HG03066 (cell line): Measurements from ENCODE around the gene CCNB1.
"Not testable (repeated sequence)": the region's sequence is repeated elsewhere in the genome, so short reads cannot be mapped to it uniquely, and the experiment has no call there.

ENCODE experiments used
- ATAC-seq: cut with Tn5 transposase; IDR thresholded peaks from one replicate; pipeline ENCODE4 v1.9.1; 2021; ENCODE audit warnings: low read depth; ENCODE audit not compliant: unreplicated experiment

The CCNB1 gene

DNA sequence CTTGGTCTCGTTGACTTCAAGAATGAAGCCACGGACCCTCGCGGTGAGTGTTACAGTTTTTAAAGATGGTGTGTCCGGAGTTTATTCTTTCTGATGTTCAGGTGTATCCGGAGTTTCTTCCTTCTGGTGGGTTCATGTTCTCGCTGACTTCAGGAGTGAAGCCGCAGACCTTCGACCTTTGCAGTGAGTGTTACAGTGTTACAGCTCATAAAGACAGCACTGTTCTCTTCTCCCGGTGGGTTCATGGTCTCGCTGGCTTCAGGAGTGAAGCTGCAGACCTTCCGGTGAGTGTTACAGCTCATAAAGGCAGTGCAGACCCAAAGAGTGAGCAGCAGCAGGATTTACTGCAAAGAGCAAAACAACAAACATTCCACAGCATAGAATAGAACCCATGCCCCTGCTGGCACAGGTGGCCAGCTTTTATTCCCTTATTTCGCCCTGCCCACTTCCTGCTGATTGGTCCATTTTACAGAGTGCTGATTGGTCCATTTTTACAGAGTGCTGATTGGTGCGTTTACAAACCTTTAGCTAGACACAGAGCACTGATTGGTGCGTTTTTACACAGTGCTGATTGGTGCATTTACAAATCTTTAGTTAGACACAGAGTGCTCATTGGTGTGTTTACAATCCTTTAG is 14.8 kb downstream of the CCNB1 start:
- ATAC-seq: not testable (repeated sequence)

DNA sequence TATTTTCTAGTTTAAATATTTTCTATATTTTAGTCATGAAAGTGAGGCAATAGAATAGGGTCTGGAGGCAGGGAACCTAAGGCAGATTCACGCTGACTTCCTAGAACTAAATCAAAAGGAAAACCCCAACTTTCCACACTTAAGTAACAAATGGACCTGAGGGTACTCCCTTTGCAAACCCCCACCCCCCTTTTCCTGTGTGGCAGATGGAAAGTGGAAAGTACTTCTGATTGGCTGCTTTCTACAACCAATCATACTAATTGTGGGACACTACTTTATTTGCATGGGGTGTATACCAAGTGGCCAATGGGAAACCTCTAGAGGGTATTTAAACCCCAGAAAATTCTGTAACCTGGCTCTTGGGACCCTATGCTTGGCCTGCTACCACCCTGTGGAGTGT is 17.7 kb downstream of the CCNB1 start:
- no peak for ATAC-seq

DNA sequence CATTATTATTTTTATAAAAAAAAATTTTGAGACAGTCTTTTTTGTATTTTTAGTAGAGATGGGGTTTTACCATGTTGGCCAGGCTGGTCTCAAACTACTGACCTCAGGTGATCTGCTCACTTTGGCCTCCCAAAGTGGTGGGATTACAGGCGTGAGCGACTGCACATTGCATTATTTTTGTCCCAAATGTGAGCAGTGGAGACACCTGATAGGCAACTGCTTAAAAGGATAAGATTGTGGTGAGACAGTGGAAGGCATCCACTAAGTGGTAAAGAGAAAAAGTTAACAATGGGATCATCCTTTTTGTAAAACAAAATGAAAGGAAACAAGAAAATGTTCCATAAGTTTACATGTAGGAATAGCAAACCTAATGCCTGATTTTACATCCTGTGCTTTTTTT is 20.4 kb downstream of the CCNB1 start:
- no peak for ATAC-seq

DNA sequence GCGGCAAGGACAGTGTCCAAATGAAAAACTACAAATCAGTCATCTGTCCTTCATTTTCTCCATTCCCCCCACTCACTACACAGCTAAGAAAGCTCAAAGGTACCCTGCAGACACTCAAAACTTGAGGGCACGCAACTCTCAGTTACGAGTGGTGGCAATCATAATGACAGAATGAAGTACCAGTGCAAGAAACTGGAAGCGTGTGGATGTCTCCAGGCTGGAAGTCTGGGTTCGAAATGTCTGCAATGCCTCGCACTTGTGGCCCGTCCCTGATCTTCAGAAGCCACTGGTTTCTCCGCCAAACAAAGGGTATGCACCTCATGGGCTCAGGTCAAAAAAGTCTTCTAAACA is 21.8 kb downstream of the CCNB1 start:
- ATAC-seq: no peak

DNA sequence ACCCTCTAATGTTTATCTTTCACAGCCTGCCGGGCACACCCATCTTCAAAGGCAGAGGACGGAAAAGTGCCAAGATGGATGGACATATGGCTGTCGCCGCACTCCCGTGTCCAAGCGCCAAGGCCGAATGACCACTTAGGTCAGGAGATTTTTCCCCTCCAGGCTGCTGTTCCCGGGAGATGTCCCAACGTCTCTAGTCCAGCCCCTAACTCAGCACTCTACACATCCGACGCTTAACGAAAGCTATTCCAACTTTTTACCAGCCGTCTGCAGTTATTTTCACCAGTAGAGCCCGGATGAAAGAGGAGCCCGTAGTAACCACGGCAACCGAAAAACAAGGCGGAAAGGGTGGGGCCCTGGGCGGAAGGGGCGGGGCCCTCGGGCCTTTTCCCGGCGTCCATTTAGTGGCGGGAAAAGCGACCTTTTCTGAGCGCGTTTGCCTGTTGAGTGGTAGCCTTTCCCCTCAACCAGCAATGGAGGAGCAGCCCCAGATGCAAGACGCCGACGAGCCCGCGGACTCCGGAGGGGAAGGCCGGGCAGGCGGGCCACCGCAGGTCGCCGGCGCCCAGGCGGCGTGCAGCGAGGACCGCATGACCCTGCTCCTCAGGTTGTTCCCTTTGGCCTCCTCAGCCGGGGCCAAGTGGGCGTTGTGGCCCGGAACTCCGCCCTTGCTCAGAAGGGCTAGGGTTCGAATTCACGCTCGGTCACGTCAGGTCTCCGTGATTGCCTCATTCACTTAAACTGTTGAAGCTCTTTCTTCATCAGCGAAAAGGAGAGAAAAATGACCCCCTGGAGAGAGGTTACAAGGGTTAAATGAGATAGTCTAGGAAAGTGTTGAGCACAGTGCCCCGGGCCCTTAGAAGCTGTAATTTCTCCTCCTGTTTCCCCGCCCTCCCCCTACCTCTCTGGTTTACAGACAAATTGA is 22.5 kb downstream of the CCNB1 start, which contains the start of gene CENPH:
TSS of gene CENPH (plus strand) at position 422 of the 925 bp plus-strand sequence. CDS start at position 474, 52 bp downstream.
- peak; percentile 98 for ATAC-seq

DNA sequence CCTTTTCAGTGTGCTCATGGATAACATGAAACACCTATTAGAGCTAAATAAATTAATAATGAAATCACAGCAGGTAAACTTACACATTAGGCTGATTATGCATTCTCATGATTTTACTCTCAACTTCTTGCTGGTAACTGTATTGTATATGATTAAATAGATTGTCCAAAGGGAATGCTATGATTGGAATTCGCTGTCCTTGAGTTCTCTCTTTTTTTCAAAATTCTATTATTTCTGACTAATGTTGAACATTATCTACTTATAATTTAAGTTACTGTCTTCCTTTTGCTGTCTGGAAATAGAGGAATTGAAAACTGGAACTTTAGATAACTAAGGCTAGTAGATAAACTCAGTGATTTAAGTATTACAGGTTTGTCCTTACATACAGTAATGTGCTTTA is 35.5 kb downstream of the CCNB1 start:
- ATAC-seq: no peak

DNA sequence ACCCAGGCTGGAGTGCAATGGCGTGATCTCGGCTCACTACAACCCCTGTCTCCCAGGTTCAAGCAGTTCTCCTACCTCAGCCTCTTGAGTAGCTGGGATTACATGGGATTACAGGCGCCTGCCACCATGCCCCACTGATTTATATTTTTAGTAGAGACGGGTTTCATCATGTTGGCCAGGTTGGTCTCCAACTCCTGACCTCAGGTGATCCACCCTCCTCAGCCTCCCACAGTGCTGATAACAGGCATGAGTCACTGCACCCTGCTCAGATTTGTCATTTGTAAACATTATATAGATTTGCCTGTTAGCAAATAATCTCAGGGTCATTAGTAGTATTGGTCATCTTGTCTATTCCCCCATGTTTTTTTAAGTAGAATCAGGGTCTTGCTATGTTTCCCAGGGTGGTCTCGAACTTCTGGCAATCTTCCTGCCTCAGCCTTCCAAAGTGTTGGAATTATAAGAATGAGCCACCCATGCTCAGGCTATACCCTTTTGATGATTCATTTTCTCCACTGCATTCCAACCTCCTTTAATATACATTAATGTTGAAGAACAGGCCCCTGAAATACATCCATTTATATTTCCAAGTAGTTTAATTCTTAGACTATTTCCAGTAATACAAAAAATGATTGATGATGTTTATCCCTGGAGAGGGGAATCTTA is 39.7 kb downstream of the CCNB1 start:
- no peak for ATAC-seq

DNA sequence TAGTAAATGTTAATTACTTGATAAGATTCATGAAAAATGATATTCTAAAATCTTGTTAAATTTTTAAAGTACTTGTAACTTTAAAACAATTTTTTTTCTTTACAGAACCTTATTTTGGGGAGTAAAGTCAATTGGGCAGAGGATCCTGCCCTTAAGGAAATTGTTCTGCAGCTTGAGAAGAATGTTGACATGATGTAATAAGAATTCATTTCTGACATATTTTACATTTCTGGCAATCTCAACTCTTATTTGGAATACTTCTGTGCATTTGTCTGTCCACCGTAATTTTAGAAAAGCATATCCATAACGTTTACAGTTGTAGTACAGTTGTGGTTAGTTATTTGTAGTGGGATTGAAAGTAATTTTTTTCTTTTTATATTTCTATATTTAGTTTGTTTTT is 42.7 kb downstream of the CCNB1 start:
- ATAC-seq: no peak

DNA sequence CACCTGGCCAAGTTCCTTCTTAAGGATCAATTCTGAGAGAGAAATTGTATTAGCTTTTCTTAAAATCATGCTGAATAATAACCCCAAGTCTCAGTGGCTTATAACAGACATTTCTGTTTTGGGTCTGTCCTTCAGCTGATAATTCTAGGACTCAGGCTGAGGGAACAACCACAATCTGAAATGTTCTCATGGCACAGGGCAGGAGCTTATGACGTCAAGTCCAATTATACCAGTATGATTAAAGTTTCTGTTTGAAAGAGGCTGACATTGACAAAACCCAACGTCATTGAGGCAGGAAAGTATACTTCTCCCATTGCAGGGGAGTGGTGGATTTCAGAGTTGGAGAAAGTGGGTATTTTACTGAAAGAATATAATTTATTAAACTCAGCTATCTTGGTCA is 44.2 kb downstream of the CCNB1 start:
- no peak for ATAC-seq

DNA sequence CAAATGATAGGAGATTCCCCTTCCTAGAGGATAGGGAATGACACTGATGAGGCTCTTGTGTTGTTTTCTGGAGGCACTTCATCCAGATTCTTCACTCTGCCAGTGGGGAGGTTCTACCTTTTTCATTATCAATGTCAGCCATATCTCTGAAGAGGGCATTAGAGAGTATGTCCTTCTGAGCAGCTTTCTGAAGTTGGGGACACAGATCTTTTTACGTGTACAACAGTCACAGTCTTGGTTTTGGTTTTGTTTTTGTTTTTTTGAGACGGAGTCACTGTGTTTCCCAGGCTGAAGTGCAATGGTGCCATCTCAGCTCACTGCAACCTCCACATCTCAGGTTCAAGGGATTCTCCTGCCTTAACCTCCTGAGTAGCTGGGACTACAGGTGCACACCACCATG is 45.1 kb downstream of the CCNB1 start:
- ATAC-seq: no peak

DNA sequence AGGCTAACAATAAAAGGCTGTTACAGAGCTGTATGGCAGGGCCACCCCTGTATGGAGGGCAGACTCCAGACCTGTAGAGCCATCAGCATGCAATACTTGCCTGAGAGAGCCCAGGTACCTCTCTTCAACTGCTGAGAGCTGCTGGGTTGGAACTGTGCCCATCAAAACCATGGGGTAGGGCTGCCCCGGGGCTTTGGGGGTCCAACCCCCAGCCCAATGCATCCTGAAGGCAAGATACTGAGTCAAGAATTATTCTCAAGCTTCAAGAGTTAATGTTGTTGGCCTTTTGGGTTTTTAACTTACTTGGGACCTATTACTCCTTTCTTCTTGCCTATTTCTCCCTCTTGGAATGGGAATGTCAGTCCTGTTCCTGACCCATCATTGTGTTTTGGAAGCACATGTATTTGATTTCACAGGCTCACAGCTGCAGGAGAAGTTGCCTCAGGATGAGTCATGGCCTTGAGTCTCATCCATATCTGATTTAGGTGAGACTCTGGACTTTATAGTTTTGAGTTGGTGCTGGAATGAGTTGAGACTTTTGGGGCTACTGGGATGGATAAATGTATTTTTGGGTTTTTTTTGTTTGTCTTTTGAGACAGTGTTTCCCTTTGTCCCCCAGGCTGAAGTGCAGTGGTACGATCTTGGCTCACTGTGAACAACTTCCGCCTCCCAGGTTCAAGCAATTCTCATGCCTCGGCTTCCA is 46.7 kb downstream of the CCNB1 start:
- ATAC-seq: no peak

DNA sequence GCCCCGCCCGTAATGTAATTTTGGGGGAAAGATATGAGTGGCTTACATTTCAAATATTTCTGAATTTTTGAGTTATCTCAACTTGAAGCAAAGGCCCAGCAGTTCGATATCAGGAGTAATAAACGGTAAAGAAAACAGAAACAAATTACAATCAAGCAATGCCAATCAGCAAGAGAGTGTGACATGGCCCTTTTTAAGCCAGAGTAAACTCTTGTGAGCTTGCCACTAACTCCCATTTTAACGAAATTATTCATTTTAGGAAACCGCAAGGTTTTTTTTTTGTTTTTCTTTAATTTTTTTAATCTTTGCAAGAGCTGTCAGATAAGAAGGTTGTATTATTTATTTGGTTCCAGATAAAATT is 50.2 kb downstream of the CCNB1 start:
- ATAC-seq: no peak

DNA sequence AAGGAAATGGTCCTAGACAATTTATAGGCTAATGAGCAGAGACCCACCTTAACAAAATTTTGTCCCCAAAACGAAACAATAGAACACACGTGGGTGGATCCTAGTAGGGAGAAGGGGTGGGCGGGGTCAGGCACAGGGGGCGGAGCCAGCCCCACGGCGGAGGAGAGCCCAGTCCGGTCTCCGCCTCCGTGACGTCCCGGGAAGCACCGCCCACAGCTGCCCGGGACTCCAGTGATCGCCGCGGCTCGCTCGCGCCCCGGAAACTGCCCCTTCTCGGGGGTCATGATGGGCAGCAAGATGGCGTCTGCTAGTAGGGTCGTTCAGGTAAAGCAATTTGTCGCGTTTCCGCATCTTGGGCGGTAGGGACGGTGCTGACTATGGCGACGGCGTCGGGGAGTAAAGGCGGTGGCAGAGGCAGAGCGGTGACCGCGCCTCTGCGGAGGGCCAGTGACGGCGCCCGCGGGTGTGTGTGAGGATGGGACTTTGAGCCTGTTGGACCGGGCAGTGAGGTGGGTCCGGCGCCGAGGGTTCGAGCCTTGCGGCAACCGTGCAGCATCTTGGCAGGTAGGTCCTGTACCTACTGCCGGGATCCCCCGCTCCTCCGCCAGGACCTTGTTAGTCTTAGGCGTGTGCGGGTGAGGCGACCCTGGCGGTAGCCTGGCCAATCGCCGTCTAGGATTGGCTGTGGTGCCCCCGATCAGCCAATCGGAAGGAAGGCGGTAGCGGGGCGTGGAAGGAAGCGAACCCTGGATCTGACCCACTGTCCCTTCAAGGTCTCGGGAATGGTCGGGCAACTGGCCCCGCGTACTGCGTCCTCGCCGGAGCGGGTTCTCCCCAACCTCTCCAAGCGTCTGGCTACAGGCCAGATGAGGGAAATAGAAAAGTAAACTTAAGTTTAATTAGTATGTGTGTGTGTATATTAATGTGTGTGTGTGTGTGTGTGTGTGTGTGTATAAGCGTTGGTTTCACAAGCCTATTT is 50.9 kb downstream of the CCNB1 start:
- ATAC-seq: peak; percentile 94

DNA sequence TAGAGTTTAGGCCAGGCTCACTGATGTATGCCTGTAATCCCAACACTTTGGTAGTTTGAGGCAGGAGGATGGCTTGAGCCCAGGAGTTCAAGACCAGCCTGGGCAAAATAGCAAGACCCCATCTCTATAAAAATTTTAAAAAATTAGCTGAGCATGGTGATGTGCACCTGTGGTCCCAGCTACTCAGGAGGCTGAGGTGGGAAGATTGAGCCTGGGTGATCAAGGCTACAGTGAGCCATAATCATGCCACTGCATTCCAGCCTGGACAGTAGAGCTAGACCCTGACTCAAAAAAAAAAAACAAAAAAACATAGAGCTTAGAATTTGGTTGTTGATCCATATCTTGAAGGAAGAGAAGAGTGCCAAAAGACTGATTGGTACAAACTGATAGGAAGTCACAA is 53.0 kb downstream of the CCNB1 start:
- ATAC-seq: no peak

DNA sequence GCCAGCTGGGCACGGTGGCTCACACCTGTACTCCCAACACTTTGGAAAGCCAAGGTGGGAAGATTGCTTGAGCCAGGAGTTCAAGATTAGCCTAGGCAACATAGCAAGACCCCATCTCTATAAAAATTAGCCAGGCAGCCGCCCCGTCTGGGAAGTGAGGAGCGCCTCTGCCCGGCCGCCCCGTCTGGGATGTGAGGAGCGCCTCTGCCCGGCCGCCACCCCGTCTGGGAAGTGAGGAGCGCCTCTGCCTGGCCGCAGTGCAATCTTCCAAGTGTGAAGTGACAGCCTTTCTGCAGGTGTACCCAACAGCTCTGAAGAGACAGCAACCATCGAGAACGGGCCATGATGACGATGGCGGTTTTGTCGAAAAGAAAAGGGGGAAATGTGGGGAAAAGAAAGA is 53.4 kb downstream of the CCNB1 start:
- not testable (repeated sequence) for ATAC-seq

DNA sequence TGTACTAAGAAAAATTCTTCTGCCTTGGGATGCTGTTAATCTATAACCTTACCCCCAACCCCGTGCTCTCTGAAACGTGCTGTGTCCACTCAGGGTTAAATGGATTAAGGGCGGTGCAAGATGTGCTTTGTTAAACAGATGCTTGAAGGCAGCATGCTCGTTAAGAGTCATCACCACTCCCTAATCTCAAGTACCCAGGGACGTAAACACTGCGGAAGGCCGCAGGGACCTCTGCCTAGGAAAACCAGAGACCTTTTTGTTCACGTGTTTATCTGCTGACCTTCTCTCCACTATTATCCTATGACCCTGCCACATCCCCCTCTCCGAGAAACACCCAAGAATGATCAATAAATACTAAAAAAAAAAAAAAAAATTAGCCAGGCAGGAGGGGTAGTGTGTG is 53.9 kb downstream of the CCNB1 start:
- ATAC-seq: not testable (repeated sequence)

DNA sequence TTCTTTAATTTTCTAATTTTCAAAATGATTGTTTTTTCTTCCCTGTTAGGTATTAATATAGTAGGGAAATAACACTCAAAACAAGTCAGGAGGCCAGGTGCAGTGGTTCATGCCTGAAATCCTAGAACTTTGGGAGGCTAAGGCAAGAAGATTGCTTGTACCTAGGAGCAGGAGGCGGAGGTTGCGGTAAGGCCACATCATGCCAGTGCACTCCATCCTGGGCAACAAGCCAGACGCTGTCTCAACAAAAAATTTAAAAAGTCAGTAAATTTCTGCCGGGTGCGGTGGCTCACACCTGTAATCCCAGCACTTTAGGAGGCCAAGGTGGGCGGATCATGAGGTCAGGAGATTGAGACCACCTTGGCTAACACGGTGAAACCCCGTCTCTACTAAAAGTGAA is 57.6 kb downstream of the CCNB1 start:
- ATAC-seq: no peak

DNA sequence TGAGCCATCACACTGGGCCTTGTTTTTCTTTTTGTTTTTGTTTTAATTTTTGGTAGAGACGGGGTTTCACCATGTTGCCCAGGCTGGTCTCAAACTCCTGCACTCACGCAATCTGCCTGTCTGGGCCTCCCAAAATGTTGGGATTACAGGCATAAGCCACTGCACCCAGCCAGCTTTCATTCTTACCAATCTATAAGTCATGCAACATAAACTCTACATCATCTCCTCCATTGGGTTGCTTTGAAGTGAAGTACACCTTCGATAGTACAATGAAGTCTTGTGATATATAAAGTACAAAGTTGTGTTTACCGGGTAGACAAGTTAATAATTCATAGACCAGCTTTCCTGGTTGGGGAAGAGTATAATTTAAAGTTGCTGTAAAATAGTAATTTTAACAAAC is 58.9 kb downstream of the CCNB1 start:
- no peak for ATAC-seq
